Medulla oblongata (tissue), 1 donor: Measurements from ENCODE around the gene RELB.

ENCODE experiments used
- DNase-seq: peaks from one replicate; pipeline ENCODE4 v3.0.0-alpha.2; 2015; ENCODE audit errors: extremely low spot score

Gene RELB

GRCh38 chr19:45079063-45079910 lies 78.0 kb downstream of the RELB start, which contains the start of gene GEMIN7:
Gene GEMIN7 (plus strand): TSS chr19:45079260. CDS start chr19:45090115, 10,855 bp downstream.
- peak; percentile 63 for DNase-seq

GRCh38 chr19:45079911-45080370 lies 78.7 kb downstream of the RELB start:
- no peak for DNase-seq

- no peak for DNase-seq
Measured at GRCh38 chr19:45082170-45082569, 80.9 kb downstream of the RELB start.

- DNase-seq = no peak
Measured at GRCh38 chr19:45086480-45086879, 85.2 kb downstream of the RELB start.

- DNase-seq = no peak
Measured at GRCh38 chr19:45087531-45087930, 86.3 kb downstream of the RELB start.
